ENCODE measurements around the gene S1PR2. TPM values are rescaled to one million over a fixed set of nuclear protein-coding genes. Genes with fewer than 3 reads are reported as not detected.
"Not testable (repeated sequence)": the region's sequence is repeated elsewhere in the genome, so short reads cannot be mapped to it uniquely, and the experiment has no call there.

Gene S1PR2
- polyA plus RNA-seq, 5 donors, result 31.6 to 49.2 (median 37.2) TPM

DNA sequence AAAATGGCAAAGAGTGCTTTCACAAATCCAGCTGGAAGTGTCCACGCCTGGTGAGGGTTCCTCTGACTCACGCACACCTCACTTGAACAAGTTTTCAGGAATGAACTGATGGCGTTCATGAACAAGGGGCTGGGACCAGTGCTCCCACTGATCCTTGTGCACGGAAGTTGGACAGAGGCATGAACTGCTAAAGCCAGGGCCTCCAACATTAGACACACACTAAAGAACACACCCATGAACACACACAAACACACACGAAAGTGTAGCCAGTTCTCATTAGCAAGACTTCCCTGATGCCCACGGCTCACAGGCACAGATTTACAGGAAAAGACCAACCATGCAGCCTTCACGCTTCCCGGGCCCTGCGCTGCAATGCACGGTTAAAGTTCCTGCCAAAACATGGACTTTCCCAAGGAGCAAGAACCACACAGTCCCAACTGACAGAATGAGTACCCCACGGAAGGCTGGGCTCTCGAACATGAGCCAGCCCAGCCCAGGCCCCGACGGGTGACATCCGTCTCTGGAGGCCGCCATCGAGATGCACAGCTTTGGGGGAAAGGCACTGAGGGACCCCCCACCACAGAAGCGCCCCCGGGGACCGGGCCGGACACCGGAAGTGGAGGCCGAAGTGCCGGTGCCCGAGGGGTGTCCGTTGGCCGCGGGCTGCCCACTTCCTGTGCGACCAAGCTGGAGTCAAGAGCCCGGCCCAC lies 37.2 kb downstream of the S1PR2 start:
- DNase-seq, result peak; percentile 20 to 25

- DNase-seq, result no peak
Observed at GRCh38 chr19:10192922-10193321, 38.2 kb downstream of the S1PR2 start.

DNA sequence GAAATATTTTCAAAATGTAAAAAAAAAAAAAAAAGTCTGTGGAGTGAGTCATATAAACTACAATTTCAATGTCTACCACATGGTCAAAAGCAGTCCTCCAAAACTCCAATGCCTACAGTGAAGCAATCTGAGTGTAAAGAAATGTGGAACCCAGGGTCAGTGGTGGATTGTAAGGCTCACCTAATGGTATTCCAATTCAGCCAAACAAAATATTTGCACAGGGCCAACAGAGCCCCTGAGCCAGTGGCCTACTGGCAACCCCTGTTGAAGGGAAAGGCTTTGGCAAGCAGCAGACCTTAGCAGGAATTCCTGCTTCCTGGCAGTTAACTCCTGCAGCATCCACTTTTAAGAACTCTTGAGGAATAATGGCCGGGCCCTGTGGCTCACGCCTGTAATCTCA lies 39.8 kb downstream of the S1PR2 start:
- DNase-seq, result no peak

GRCh38 chr19:10190026-10190425 lies 41.1 kb downstream of the S1PR2 start:
- no peak for DNase-seq

- no peak for DNase-seq
Observed at GRCh38 chr19:10189616-10190015, 41.5 kb downstream of the S1PR2 start.

- DNase-seq, result no peak
Observed at GRCh38 chr19:10187315-10187714, 43.8 kb downstream of the S1PR2 start.

GRCh38 chr19:10184636-10185035 lies 46.5 kb downstream of the S1PR2 start:
- DNase-seq, result no peak

GRCh38 chr19:10183926-10184325 lies 47.2 kb downstream of the S1PR2 start:
- DNase-seq, result no peak

GRCh38 chr19:10182847-10183246 lies 48.3 kb downstream of the S1PR2 start:
- DNase-seq, result no peak

DNA sequence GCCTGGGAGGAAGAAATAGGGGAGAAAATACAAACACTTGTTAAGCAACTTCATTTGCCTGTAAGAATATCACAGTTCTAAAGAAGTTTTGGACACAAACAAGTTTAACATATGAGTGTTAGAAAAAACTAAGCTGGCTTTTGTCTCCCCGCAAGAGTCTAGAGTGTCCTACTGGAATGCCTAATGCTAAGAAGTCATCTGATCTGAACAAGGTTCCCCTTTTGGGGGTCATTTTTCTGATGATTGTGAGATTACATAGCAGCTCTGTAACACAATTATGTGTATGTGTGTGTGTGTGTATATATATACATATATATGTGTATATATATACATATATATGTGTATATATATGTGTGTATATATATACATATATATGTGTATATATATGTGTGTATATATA lies 49.1 kb downstream of the S1PR2 start:
- DNase-seq, result no peak

GRCh38 chr19:10180459-10180858 lies 50.7 kb downstream of the S1PR2 start:
- no peak for DNase-seq

GRCh38 chr19:10180024-10180423 lies 51.1 kb downstream of the S1PR2 start:
- DNase-seq, result not testable (repeated sequence)

DNA sequence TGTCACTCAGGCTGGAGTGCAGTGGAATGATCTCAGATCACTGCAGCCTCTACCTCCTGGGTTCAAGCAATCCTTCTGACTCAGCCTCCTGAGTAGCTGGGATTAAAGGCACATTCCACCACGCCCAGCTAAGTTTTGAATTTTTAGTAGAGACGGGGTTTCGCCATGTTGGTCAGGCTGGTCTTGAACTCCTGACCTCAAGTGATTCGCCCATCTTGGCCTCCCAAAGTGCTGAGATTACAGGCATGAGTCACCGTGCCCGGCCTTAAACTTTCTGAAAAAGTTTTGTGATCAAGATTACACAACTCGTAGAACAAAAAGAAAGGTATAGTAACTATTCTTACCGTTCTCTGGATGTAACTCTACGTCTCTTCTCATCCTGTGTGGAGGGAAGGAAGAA lies 57.6 kb downstream of the S1PR2 start:
- no peak for DNase-seq

Other genes with a start within 250 kb of the S1PR2 start
- gene COL5A3, start 220.8 kb downstream of the S1PR2 start, polyA plus RNA-seq (ENCODE audit: insufficient read depth in 1 of 5, insufficient read length in 5 of 5, low replicate concordance in 1 of 5), result 10 to 100 TPM in 1 of 5 donors, 1 to 10 TPM in 4; 3.6 to 11.0 (median 5.7) TPM
- not detected for gene RDH8, start 217.8 kb downstream of the S1PR2 start, polyA plus RNA-seq (ENCODE audit: insufficient read depth in 1 of 5, insufficient read length in 5 of 5, low replicate concordance in 1 of 5)
- gene SHFL, start 145.0 kb downstream of the S1PR2 start, polyA plus RNA-seq (ENCODE audit: insufficient read depth in 1 of 5, insufficient read length in 5 of 5, low replicate concordance in 1 of 5), result 10 to 100 TPM; 28.6 to 38.7 (median 36.3) TPM
- 1 to 10 TPM; 1.0 to 3.0 (median 2.2) TPM for gene ANGPTL6, start 128.7 kb downstream of the S1PR2 start, polyA plus RNA-seq (ENCODE audit: insufficient read depth in 1 of 5, insufficient read length in 5 of 5, low replicate concordance in 1 of 5)
- 10 to 100 TPM; 22.1 to 34.9 (median 24.0) TPM for gene PPAN, start 125.0 kb downstream of the S1PR2 start, polyA plus RNA-seq (ENCODE audit: insufficient read depth in 1 of 5, insufficient read length in 5 of 5, low replicate concordance in 1 of 5)
- 10 to 100 TPM in 3 of 5 donors, 1 to 10 TPM in 2; 7.1 to 15.1 (median 10.9) TPM for gene P2RY11, start 119.6 kb downstream of the S1PR2 start, polyA plus RNA-seq (ENCODE audit: insufficient read depth in 1 of 5, insufficient read length in 5 of 5, low replicate concordance in 1 of 5)
- 100 to 1,000 TPM; 154 to 238 (median 197) TPM for gene EIF3G, start 111.4 kb downstream of the S1PR2 start, polyA plus RNA-seq (ENCODE audit: insufficient read depth in 1 of 5, insufficient read length in 5 of 5, low replicate concordance in 1 of 5)
- 100 to 1,000 TPM; 126 to 142 (median 131) TPM for gene DNMT1, start 36.4 kb downstream of the S1PR2 start, polyA plus RNA-seq (ENCODE audit: insufficient read depth in 1 of 5, insufficient read length in 5 of 5, low replicate concordance in 1 of 5)
- 10 to 100 TPM; 26.7 to 51.0 (median 30.5) TPM for gene MRPL4, start 20.9 kb upstream of the S1PR2 start, polyA plus RNA-seq (ENCODE audit: insufficient read depth in 1 of 5, insufficient read length in 5 of 5, low replicate concordance in 1 of 5)
- gene ICAM1, start 39.8 kb upstream of the S1PR2 start, polyA plus RNA-seq (ENCODE audit: insufficient read depth in 1 of 5, insufficient read length in 5 of 5, low replicate concordance in 1 of 5), result 10 to 100 TPM; 14.2 to 25.1 (median 16.8) TPM
- gene ICAM4, start 55.6 kb upstream of the S1PR2 start, polyA plus RNA-seq (ENCODE audit: insufficient read depth in 1 of 5, insufficient read length in 5 of 5, low replicate concordance in 1 of 5), result 10 to 100 TPM; 10.1 to 25.3 (median 15.8) TPM
- gene ICAM5, start 58.6 kb upstream of the S1PR2 start, polyA plus RNA-seq (ENCODE audit: insufficient read depth in 1 of 5, insufficient read length in 5 of 5, low replicate concordance in 1 of 5), result 10 to 100 TPM in 3 of 5 donors, 1 to 10 TPM in 2; 4.3 to 22.3 (median 12.6) TPM
- 10 to 100 TPM in 1 of 5 donors, 1 to 10 TPM in 4; 5.1 to 12.8 (median 8.4) TPM for gene ZGLP1, start 78.5 kb upstream of the S1PR2 start, polyA plus RNA-seq (ENCODE audit: insufficient read depth in 1 of 5, insufficient read length in 5 of 5, low replicate concordance in 1 of 5)
- gene FDX2, start 84.7 kb upstream of the S1PR2 start, polyA plus RNA-seq (ENCODE audit: insufficient read depth in 1 of 5, insufficient read length in 5 of 5, low replicate concordance in 1 of 5), result 10 to 100 TPM; 15.3 to 27.2 (median 19.3) TPM
- gene RAVER1, start 102.2 kb upstream of the S1PR2 start, polyA plus RNA-seq (ENCODE audit: insufficient read depth in 1 of 5, insufficient read length in 5 of 5, low replicate concordance in 1 of 5), result 10 to 100 TPM; 19.3 to 41.3 (median 24.8) TPM
- gene ICAM3, start 108.3 kb upstream of the S1PR2 start, polyA plus RNA-seq (ENCODE audit: insufficient read depth in 1 of 5, insufficient read length in 5 of 5, low replicate concordance in 1 of 5), result 10 to 100 TPM in 3 of 5 donors, 1 to 10 TPM in 2; 9.3 to 17.6 (median 10.6) TPM
- gene TYK2, start 149.2 kb upstream of the S1PR2 start, polyA plus RNA-seq (ENCODE audit: insufficient read depth in 1 of 5, insufficient read length in 5 of 5, low replicate concordance in 1 of 5), result 100 to 1,000 TPM; 112 to 162 (median 149) TPM
- gene CDC37, start 172.2 kb upstream of the S1PR2 start, polyA plus RNA-seq (ENCODE audit: insufficient read depth in 1 of 5, insufficient read length in 5 of 5, low replicate concordance in 1 of 5), result 100 to 1,000 TPM; 147 to 223 (median 164) TPM
- gene PDE4A, start 189.2 kb upstream of the S1PR2 start, polyA plus RNA-seq (ENCODE audit: insufficient read depth in 1 of 5, insufficient read length in 5 of 5, low replicate concordance in 1 of 5), result 10 to 100 TPM in 1 of 5 donors, 1 to 10 TPM in 4; 3.7 to 10.1 (median 8.7) TPM

Data from right lung (tissue), 5 donors.